ENCODE measurements around the gene EID3.

GRCh38 chr12:104286516-104287482 is 16.7 kb upstream of the EID3 start:
- TF ChIP-seq BHLHE40 (IDR thresholded peaks at IDR 0.05; ENCODE audit: borderline replicate concordance) (no peak), CTBP1 (IDR thresholded peaks at IDR 0.05; ENCODE audit: borderline replicate concordance) (no peak), FOXK2 (IDR thresholded peaks at IDR 0.05) (peak; percentile 48; the same call in 1 of the 2 replicates), NFRKB (IDR thresholded peaks at IDR 0.05) (no peak), TARDBP (IDR thresholded peaks at IDR 0.05) (no peak), ELF4 (IDR thresholded peaks at IDR 0.05) (no peak), FOXA1 (IDR thresholded peaks at IDR 0.05) (no peak), SP1 (IDR thresholded peaks at IDR 0.05) (no peak), HDGF (IDR thresholded peaks at IDR 0.05; ENCODE audit: borderline replicate concordance) (no peak)
